Muscle of leg (tissue), 11 donors: ENCODE results near the gene SLC13A5. TPM values are rescaled to one million over a fixed set of nuclear protein-coding genes. Genes with fewer than 3 reads are reported as not detected.

Experiments used
- DNase-seq: peaks from one replicate; pipeline ENCODE4 v3.0.0; 2013
- H3K27ac ChIP-seq: one replicate; pipeline ENCODE4 v1.5.1; 2013; ENCODE audit warnings: mild to moderate bottlenecking, low read length, control low read depth
- H3K27me3 ChIP-seq: one replicate; pipeline ENCODE4 v1.6.1; 2013; ENCODE audit warnings: low read length; ENCODE audit not compliant: control insufficient read depth, insufficient read depth
- H3K36me3 ChIP-seq: one replicate; pipeline ENCODE4 v1.6.1; 2013; ENCODE audit warnings: low read length; ENCODE audit not compliant: control insufficient read depth, insufficient read depth
- H3K4me1 ChIP-seq: one replicate; pipeline ENCODE4 v1.6.1; 2013; ENCODE audit warnings: low read length; ENCODE audit not compliant: control insufficient read depth, insufficient read depth
- H3K4me3 ChIP-seq: one replicate; pipeline ENCODE4 v1.5.1; 2013; ENCODE audit warnings: low read length, control low read depth
- H3K9me3 ChIP-seq: replicated peaks from 2 replicates; pipeline ENCODE4 v1.6.1; 2013; ENCODE audit warnings: low read depth, low read length; ENCODE audit not compliant: control insufficient read depth
- WGBS: methylation state at CpG from one replicate; pipeline ENCODE4 v1.1.5; 2013; ENCODE audit warnings: missing lambda C conversion rate; ENCODE audit not compliant: insufficient coverage; 5-methylcytosine and 5-hydroxymethylcytosine counted together
- polyA plus RNA-seq, 8 donors: library from polyadenylated mRNA; unstranded; fragments of 120-200 nt; gene quantifications; one replicate each; pipeline versions ENCODE4 v1.2.1 to v1.2.3, GENCODE V29; 2013; ENCODE audit warnings: inconsistent platforms in 1 of 8, low replicate concordance in 1 of 8; ENCODE audit not compliant: insufficient read length in 8 of 8, insufficient read depth in 1 of 8
- total RNA-seq: library from RNA; stranded (reverse); fragments of 120-200 nt; gene quantifications from one replicate; pipeline ENCODE4 v1.2.4, GENCODE V29; 2013

Gene SLC13A5
- total and polyA plus RNA-seq, 9 donors: 0.04 to 0.64 (median 0.13) TPM

DNA sequence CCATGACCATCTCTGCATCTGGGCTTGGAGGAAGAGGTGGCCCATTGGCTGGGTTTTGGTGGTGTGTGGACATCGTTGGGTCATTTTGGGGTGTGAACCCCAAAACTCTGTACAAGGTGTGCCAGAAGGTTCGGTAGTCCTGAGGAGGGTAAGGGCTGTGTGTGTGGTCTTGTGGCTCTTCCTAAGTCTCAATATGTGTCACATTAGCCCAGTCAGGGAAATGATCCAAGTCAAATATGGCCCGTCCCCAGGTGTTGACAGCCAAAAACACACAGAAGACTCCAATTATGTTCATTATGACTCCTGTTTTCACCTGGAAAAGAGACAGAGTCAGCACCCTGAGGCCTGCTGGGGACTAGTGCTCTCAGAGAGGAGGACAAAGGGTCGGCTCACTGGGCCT is 27.1 kb downstream of the SLC13A5 start:
- no peak for DNase-seq
- no peaks in the 10 kb centered on the region for H3K36me3 ChIP-seq
- no peak overlapping the region for H3K27ac ChIP-seq
- no peak overlapping the region for H3K4me3 ChIP-seq
- no peaks in the 10 kb centered on the region for H3K9me3 ChIP-seq
- peaks cover 7% of the 10 kb centered on the region for H3K27me3 ChIP-seq
- 78% methylated on average over 2 of the region's 4 CpGs for WGBS
- no peaks in the 10 kb centered on the region for H3K4me1 ChIP-seq

DNA sequence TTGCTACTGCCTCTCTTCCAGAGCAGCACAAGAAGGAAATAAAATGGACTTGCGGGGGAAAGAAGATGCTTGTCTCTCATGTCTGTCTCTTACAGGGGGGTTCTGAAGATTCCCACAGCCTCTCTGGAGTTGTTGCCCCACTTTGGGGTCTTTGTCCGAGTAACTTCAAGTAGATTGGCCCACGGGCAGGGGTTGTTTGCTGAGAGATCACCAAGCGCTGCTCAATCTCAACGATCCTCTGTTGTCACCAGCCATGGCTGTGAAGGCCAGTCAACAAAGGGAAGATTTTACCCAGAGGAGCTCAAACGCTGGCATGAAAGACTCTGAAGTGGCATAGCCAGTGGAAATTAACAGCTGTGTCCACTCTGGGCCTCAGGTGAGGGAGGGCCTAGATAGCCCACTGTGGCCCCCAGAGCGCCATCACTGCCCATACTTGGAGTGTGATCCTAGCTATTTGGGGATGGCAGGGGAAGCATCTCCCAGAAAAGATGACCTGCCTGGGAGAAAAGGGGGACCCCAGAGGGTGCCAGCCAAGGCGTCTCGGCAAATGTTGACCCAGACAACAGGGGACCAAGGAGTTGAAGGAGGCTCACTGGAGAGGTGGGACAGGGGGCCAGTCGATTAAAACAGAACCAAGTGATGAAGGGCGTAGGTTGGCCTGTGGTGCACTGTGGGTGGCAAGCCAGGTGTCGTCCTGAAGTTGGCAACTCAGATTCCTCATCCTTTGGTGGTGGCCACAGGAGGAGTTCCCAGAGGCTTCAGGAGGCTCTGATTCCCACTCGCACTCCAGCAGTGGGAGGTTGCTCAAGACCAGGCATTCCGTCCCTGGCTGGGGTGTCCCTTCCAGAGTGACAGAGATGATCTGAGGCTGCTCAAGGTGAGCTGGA is 28.0 kb downstream of the SLC13A5 start:
- H3K36me3 ChIP-seq: no peaks in the 10 kb centered on the region
- H3K4me1 ChIP-seq: no peaks in the 10 kb centered on the region
- whole genome bisulfite sequencing: 82% methylated on average over 14 of the region's 14 CpGs
- no peaks in the 10 kb centered on the region for H3K9me3 ChIP-seq
- H3K27ac ChIP-seq: no peak overlapping the region
- H3K4me3 ChIP-seq: no peak overlapping the region
- peaks cover 5% of the 10 kb centered on the region for H3K27me3 ChIP-seq
- DNase-seq: no peak

DNA sequence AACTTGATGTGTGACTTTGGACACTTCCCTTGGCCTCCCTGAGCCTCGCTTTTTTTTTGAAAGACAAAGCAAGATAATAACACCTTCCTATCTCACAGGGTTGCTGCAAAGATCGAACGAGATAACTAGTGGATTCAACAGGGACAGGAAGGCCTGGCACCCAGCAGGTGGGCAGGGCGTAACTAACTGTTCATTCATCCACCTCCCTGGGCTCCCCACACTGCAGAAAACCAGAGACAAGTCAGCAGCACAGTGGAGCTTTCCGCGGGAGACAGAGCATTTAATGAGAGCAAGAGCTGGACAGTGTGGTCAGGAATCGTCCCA is 28.7 kb downstream of the SLC13A5 start:
- Histone ChIP-seq H3K27ac (no peak overlapping the region), H3K4me3 (no peak overlapping the region), H3K36me3 (no peaks in the 10 kb centered on the region), H3K9me3 (no peaks in the 10 kb centered on the region), H3K4me1 (no peaks in the 10 kb centered on the region), H3K27me3 (peaks cover 5% of the 10 kb centered on the region)
- WGBS: no CpG with 5 or more reads among the region's 7 CpGs
- no peak for DNase-seq

DNA sequence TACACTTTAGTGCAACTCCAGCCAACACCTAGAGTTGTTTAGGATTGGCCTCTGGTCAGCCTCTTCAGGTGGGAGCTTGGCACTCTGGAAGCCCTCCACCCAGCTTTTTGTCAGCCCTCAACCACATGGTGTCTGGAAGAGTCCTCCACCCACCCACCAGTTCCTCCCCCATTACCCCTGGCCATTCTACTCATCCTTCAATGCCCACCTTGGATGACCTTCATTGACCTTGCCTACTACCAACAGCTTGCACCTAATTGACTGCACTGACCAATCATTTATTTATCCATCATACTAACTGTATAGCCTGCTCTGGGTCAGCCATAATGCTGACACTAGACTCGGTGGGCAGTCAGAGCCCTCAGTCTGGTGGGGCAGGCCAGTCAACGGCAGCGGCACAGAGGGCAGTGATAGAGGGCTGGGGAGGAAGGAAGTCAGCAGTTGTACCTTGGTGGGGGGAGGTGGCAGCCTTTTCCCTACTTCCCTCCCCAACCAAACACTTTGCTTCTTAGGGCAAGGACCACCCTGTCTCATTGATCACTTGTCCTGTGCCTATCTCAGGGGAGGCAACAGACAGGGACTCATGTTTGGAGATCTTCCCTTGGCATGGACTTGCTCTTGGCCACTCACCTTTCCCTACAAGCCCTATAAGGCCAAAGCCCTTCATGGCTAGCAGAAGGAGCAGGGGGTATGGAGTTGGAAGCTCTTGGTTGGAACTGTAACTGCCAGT is 29.3 kb downstream of the SLC13A5 start:
- Histone ChIP-seq H3K9me3 (no peaks in the 10 kb centered on the region), H3K27me3 (peaks cover 2% of the 10 kb centered on the region), H3K27ac (no peak overlapping the region), H3K36me3 (no peaks in the 10 kb centered on the region), H3K4me1 (no peaks in the 10 kb centered on the region), H3K4me3 (no peak overlapping the region)
- no peak for DNase-seq
- WGBS: no CpG with 5 or more reads among the region's 3 CpGs

DNA sequence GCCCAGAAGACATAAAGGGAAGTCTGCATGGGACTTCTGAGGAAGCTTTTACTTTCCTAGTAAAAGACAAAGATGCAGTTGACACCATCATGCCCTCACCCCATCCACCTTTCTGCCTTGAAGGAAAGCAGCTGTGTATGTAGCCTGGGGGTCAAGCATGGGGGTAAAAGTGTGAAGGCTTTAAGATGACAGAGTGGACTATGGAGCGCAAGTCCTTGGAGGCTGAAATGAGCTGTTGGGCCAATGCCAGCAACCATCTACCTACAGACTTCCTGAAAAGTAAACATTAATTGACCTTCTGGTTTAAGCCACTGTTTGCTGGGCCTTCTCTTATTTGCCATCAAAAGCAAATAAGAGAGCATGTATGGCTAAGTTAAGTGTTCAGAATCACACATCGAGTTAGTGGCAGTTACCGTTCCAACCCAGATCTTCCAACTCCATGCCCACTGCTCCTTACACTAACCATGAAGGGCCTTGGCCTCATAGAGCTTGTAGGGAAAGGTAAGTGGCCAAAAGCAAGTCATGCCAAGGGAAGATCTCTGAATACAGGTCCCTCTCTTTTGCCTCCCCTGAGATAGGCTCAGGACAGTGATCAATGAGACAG is 30.0 kb downstream of the SLC13A5 start:
- H3K36me3 ChIP-seq: no peaks in the 10 kb centered on the region
- no peak for DNase-seq
- no CpG with 5 or more reads among the region's 3 CpGs for WGBS
- no peak overlapping the region for H3K4me3 ChIP-seq
- H3K9me3 ChIP-seq: no peaks in the 10 kb centered on the region
- no peaks in the 10 kb centered on the region for H3K4me1 ChIP-seq
- no peak overlapping the region for H3K27ac ChIP-seq
- peaks cover 8% of the 10 kb centered on the region for H3K27me3 ChIP-seq

DNA sequence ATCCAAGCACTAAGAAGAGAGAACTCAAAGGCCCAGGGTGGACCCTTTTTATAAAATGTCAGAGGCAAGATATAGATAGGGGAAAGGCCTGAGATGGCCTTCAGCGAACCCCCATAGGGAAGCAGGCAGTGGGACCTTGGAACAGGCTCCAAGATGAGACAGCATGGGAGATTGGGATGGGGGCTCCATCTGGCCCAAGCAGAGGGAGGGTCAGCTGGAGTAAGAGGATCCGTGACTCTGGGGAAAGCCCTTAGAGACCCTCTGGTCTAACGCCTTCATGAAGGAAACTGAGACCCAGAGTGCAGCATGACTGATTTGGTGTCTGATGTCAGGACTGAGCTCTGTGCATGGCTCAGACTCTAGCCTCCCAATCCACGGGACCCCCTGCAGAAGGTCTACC is 30.8 kb downstream of the SLC13A5 start:
- no peak overlapping the region for H3K27ac ChIP-seq
- peaks cover 10% of the 10 kb centered on the region for H3K27me3 ChIP-seq
- WGBS: 82% methylated on average over 4 of the region's 4 CpGs
- no peak overlapping the region for H3K4me3 ChIP-seq
- H3K9me3 ChIP-seq: no peaks in the 10 kb centered on the region
- H3K36me3 ChIP-seq: no peaks in the 10 kb centered on the region
- no peaks in the 10 kb centered on the region for H3K4me1 ChIP-seq
- no peak for DNase-seq

DNA sequence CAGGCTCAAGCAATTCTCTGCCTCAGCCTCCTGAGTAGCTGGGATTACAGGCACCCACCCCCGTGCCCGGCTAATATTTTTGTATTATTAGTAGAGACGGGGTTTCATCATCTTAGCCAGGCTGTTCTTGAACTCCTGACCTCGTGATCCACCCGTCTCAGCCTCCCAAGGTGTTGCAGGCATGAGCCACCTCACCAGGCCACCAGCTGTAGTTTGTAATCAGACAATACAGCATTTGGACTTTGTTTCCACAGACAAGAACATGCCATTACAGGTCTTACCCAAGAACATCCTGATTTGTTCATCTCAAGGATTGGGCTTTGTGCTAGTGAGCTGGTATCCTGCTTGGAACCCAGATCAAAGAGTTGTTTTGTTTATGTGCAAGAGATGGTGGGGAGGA is 31.5 kb downstream of the SLC13A5 start:
- Histone ChIP-seq H3K9me3 (no peaks in the 10 kb centered on the region), H3K27ac (no peak overlapping the region), H3K4me1 (peaks cover 6% of the 10 kb centered on the region), H3K4me3 (no peak overlapping the region), H3K27me3 (peaks cover 12% of the 10 kb centered on the region), H3K36me3 (no peaks in the 10 kb centered on the region)
- WGBS: 75% methylated on average over 2 of the region's 5 CpGs
- no peak for DNase-seq

DNA sequence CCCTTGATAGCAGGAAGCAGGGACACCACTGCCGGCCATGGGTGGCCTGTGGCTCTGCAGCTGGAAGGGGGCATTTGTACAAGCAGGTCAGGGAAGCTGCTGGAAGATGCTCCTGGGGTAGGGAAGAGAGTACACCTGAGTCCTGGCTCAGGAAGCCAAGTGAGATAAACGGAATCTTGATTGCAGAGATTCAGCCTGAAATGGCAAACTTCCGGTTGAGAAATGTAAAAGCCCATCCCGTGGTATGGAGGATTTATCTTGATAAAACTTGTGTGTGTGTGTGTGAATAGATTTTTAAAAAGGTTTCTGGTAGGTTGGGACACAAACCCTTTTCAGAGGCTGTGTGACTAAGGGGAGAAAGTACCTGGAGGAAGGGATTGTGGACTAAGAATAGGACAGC is 32.0 kb downstream of the SLC13A5 start:
- Histone ChIP-seq H3K4me3 (no peak overlapping the region), H3K4me1 (peaks cover 7% of the 10 kb centered on the region), H3K9me3 (no peaks in the 10 kb centered on the region), H3K27me3 (peaks cover 12% of the 10 kb centered on the region), H3K27ac (no peak overlapping the region), H3K36me3 (no peaks in the 10 kb centered on the region)
- 70% methylated on average over 4 of the region's 4 CpGs for WGBS
- DNase-seq: no peak

DNA sequence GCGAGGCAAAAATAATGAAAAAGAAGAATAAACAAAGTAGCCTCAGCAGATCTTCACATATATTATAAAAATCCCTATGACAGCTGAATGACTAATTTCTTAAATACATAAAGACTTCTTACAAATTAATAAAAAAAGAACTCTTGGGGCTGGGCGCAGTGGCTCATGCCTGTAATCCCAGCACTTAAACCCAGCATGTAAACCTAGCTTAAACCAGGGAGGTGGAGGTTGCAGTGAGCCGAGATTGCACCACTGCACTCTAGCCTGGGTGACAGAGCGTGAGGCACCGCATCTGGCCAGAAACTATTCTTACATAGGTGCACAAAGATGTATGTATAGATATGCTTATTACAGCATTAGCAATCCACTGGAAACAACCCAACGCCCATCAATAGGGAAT is 33.9 kb downstream of the SLC13A5 start:
- Histone ChIP-seq H3K36me3 (no peaks in the 10 kb centered on the region), H3K27me3 (peaks cover 12% of the 10 kb centered on the region), H3K4me3 (no peak overlapping the region), H3K4me1 (peaks cover 7% of the 10 kb centered on the region), H3K9me3 (no peaks in the 10 kb centered on the region), H3K27ac (no peak overlapping the region)
- no peak for DNase-seq
- WGBS: 100% methylated on average over 1 of the region's 6 CpGs

DNA sequence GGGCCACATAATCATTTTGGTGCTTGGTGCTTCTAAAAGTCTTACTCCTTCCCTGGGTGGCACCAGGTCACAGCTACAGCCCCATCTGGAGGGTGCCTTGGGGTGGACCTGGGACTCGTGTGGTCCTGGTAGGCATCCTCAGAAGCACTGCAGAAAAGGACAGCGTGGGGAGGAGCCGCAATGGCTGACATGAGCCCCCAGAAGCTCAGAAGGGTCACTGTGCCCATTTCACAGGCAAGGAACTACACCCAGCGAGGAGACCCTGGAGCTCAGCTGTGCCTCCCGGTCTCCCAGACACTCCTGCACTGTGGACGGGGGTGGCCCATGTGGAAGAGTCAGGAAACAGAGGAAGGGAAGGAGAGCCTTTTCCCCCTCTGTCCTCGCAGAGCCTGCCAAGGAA is 35.2 kb downstream of the SLC13A5 start:
- Histone ChIP-seq H3K27me3 (peaks cover 12% of the 10 kb centered on the region), H3K4me1 (peaks cover 7% of the 10 kb centered on the region)
- WGBS: 80% methylated on average over 3 of the region's 7 CpGs

More for the DNA sequence above, 35.2 kb downstream of the SLC13A5 start:
- H3K27ac ChIP-seq: no peak overlapping the region
- DNase-seq: no peak
- no peak overlapping the region for H3K4me3 ChIP-seq
- no peaks in the 10 kb centered on the region for H3K9me3 ChIP-seq
- H3K36me3 ChIP-seq: no peaks in the 10 kb centered on the region
